GM13977 (cell line): Measurements from ENCODE around the gene HDAC9.

Source experiments
- DNase-seq: peaks from one replicate; pipeline ENCODE4 v3.0.0; 2012; ENCODE audit warnings: low spot score
- in situ Hi-C: fragments of 300-500 bp; cut with MboI; formaldehyde crosslinking; loops from one replicate; pipeline ENCODE4 v1.12.0; 2022; ENCODE audit warnings: low sequenced_read_pairs, low pct_unique_long_range_greater_than_20kb, mixed read lengths, inconsistent platforms; ENCODE audit not compliant: unreplicated experiment
- TF ChIP-seq, protein P1 (sequence below): IDR thresholded peaks from 2 replicates; pipeline ENCODE4 v1.5.1; 2012; ENCODE audit warnings: mild to moderate bottlenecking, control low read depth; ENCODE audit not compliant: insufficient read depth; ENCODE audit errors: extremely low read depth, missing control alignments

The HDAC9 gene

DNA sequence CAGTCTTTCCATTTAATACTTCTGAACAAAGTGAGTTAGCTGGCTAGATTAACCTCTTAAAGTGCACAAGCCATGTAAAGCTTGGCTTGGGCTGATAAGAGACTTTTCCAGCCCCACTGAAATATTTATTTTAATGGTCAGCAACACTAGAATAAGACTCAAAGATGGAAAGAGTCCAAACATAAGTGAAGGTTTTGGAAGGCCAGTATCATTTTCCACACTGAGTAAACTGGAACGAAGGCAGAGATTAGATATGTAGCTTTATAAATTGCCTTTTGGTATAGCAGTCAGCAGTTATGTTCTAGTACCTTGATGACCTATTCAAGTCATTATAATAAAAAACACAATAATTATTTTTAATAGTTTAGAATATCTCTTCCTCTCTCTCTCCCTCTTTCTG, 102.2 kb downstream of the HDAC9 start:
- no peak for DNase-seq
- in situ Hi-C loops: loop anchor here (25.0 kb wide), 1 partner anchor 235 kb away; no protein-coding TSS in a partner anchor
- TF ChIP-seq, protein P1, sequence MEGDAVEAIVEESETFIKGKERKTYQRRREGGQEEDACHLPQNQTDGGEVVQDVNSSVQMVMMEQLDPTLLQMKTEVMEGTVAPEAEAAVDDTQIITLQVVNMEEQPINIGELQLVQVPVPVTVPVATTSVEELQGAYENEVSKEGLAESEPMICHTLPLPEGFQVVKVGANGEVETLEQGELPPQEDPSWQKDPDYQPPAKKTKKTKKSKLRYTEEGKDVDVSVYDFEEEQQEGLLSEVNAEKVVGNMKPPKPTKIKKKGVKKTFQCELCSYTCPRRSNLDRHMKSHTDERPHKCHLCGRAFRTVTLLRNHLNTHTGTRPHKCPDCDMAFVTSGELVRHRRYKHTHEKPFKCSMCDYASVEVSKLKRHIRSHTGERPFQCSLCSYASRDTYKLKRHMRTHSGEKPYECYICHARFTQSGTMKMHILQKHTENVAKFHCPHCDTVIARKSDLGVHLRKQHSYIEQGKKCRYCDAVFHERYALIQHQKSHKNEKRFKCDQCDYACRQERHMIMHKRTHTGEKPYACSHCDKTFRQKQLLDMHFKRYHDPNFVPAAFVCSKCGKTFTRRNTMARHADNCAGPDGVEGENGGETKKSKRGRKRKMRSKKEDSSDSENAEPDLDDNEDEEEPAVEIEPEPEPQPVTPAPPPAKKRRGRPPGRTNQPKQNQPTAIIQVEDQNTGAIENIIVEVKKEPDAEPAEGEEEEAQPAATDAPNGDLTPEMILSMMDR: no peak

DNA sequence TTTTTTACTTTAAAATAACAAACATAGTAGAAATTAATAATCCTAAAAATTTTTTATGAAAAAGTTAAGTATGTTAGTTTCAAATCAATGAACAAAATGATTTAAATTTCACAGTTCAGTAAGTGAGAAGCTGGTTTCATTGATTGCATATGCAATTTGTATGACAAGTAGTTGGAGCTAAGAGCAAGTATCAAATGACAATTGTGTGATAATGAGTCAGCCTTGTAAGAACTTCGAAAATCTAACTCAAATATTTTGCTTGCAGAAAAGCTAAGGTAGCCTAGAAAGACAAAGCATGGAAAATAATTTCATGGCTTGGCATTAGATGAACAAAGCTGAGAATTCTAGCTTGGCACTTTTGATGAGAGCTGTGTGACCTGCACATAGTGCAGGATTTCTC, 111.5 kb downstream of the HDAC9 start:
- DNase-seq: no peak
- TF ChIP-seq, protein P1: no peak
- in situ Hi-C loops: no loop called here

DNA sequence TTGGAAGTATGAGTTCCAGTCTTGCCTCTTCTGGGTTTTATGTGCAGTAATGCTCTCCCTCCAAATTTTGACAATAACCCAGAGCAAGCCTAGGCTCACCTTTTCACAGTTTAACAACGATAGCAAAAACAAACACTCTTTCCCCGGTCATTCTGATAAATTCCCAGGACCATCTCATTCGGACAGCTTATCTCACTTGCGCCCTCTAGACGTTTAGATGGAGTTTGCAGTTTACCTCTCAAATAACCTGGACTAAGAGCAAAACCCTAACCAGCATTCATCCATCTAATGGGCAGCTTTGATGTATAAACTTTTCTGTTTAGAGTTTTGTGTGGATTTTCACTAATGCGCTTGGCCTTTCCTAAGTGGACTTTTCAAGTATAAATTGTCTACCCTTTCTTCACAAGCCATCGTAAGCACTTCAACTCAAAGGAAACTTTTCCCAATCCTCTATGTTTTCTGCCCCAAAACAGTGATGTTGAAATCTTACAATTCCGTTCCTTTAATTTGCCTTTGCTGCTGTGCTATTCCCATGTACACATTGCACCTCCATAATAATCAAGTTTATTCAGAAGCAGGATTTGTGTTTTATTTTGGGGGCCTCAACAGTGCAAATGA, 114.9 kb downstream of the HDAC9 start:
- in situ Hi-C loops: no loop called here
- DNase-seq: peak; percentile 6
- TF ChIP-seq, protein P1: peak; percentile 63

DNA sequence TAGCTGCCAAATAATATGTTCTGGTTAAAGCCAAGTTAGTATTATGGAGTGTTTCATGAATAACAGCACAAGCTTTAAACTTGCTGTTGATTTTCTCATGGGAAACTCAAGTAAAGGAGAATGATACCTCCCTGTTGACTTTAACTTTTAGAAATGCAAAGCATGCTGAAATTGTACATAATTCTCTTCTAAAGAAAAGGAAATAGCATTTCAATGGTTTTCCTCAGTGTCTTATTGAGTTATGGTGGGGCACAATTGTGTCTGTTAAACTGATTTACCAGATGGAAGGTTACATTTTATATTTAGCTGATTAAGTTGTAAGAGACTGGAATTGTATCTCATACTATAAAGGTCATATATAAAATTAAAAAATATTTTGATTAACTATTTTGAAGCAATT, 119.3 kb downstream of the HDAC9 start:
- in situ Hi-C loops: no loop called here
- TF ChIP-seq, protein P1: no peak
- no peak for DNase-seq

DNA sequence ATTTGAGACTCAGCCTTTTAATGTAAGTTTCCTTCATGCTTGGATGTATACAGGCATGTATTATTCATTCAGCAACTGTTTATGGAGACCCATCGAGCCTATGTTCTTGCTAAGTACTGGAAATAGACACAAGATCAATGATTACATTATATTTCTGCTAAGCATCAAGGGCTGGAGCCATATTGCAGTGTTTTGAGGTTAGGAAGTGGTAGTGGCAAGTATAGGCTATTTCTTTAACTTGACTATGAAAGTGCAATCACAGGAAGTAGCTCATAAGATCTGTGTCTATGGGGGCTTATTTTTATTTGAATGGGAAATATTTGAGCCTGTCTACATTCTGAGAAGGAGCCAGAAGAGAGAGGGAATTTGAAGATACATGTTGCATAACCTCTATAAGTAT, 123.8 kb downstream of the HDAC9 start:
- TF ChIP-seq, protein P1: no peak
- in situ Hi-C loops: no loop called here
- no peak for DNase-seq

DNA sequence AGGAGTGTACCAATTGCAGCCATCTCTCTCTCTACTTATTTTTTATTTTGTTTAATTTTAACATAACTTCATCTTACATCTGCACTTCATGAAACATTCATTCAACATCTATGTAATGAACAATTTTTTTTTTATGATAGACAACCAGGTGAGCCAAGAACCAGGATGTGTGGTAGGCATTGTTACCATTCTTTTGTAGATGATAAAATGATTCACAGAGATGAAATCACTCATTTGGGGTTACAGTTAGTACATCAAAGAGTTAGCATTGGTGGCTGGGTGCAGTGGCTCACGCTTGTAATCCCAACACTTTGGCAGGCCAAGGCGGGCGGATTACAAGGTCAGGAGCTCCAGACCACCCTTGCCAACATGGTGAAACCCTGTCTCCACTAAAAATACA, 127.8 kb downstream of the HDAC9 start:
- TF ChIP-seq, protein P1: no peak
- DNase-seq: no peak
- in situ Hi-C loops: no loop called here
